Measurements from ENCODE around the gene FAM98B.

FAM98B gene

GRCh38 chr15:38508647-38509046, 54.7 kb downstream of the FAM98B start:
- DNase-seq = no peak

- no peak for DNase-seq
Observed at GRCh38 chr15:38509152-38509551, 55.2 kb downstream of the FAM98B start.

GRCh38 chr15:38512901-38513300, 59.0 kb downstream of the FAM98B start:
- DNase-seq = no peak

- DNase-seq = no peak
Observed at GRCh38 chr15:38514601-38515000, 60.7 kb downstream of the FAM98B start.

- DNase-seq = no peak
Observed at GRCh38 chr15:38516626-38517025, 62.7 kb downstream of the FAM98B start.

GRCh38 chr15:38517312-38517975, 63.5 kb downstream of the FAM98B start:
- no peak for DNase-seq

GRCh38 chr15:38518084-38518483, 64.2 kb downstream of the FAM98B start:
- no peak for DNase-seq

GRCh38 chr15:38520035-38520434, 66.1 kb downstream of the FAM98B start:
- DNase-seq = no peak

- DNase-seq = no peak
Observed at GRCh38 chr15:38521316-38521715, 67.4 kb downstream of the FAM98B start.

- no peak for DNase-seq
Observed at GRCh38 chr15:38522922-38523321, 69.0 kb downstream of the FAM98B start.

- DNase-seq = no peak
Observed at GRCh38 chr15:38524156-38524555, 70.2 kb downstream of the FAM98B start.

- no peak for DNase-seq
Observed at GRCh38 chr15:38525489-38525888, 71.6 kb downstream of the FAM98B start.

GRCh38 chr15:38526158-38526557, 72.2 kb downstream of the FAM98B start:
- DNase-seq = no peak

GRCh38 chr15:38528294-38528693, 74.4 kb downstream of the FAM98B start:
- no peak for DNase-seq

- DNase-seq = no peak
Observed at GRCh38 chr15:38530113-38530512, 76.2 kb downstream of the FAM98B start.

GRCh38 chr15:38531509-38531908, 77.6 kb downstream of the FAM98B start:
- DNase-seq = no peak

GRCh38 chr15:38532728-38533127, 78.8 kb downstream of the FAM98B start:
- DNase-seq = no peak

GRCh38 chr15:38533416-38533915, 79.5 kb downstream of the FAM98B start:
- DNase-seq = no peak

GRCh38 chr15:38533926-38534325, 80.0 kb downstream of the FAM98B start:
- no peak for DNase-seq

GRCh38 chr15:38534691-38535090, 80.8 kb downstream of the FAM98B start:
- DNase-seq = no peak

- no peak for DNase-seq
Observed at GRCh38 chr15:38535491-38536200, 81.7 kb downstream of the FAM98B start.

GRCh38 chr15:38536201-38536676, 82.3 kb downstream of the FAM98B start:
- no peak for DNase-seq
